WTC11 (cell line): ENCODE data around the gene KIF26A. TPM values are rescaled to one million over a fixed set of nuclear protein-coding genes. Genes with fewer than 3 reads are reported as not detected.

Experiments
- ATAC-seq: fragments of 200-7000 bp; cut with Tn5 transposase; 2 replicates; pipeline ENCODE4 v1.10.0; 2021; ENCODE audit warnings: mild to moderate bottlenecking, moderate library complexity
- CTCF ChIA-PET: fragments of 300-600 bp; sonication (Branson Sonifier 250); formaldehyde crosslinking; loops from one replicate; lab custom pipeline; 2021; ENCODE audit warnings: antibody characterized with exemption; lab: Charles Lee
- POLR2A ChIA-PET: fragments of 350-600 bp; sonication (Branson Sonifier 250); formaldehyde crosslinking; loops from one replicate; lab custom pipeline; 2021; ENCODE audit warnings: antibody characterized with exemption; lab: Charles Lee
- DNase-seq: peaks from one replicate; pipeline ENCODE4 v3.0.0; 2021; ENCODE audit warnings: low spot score
- H3K27ac Mint-ChIP-seq: 2 replicates; pipeline ENCODE4 v1.8.0; 2021; ENCODE audit warnings: mixed read lengths
- H3K27me3 Mint-ChIP-seq: 2 replicates; pipeline ENCODE4 v1.8.0; 2021; ENCODE audit warnings: low read depth, mild to moderate bottlenecking, moderate library complexity, mixed read lengths
- H3K36me3 Mint-ChIP-seq: 2 replicates; pipeline ENCODE4 v1.8.0; 2021; ENCODE audit warnings: mixed read lengths
- H3K4me1 Mint-ChIP-seq: 2 replicates; pipeline ENCODE4 v1.8.0; 2022; ENCODE audit warnings: mixed read lengths
- H3K4me3 Mint-ChIP-seq: 2 replicates; pipeline ENCODE4 v1.8.0; 2021; ENCODE audit warnings: mild to moderate bottlenecking, moderate library complexity, mixed read lengths
- H3K9me3 Mint-ChIP-seq: 2 replicates; pipeline ENCODE4 v1.8.0; 2021; ENCODE audit warnings: mixed read lengths
- ATF6 ChIP-seq: sonication (generic); formaldehyde crosslinking; IDR thresholded peaks from 2 replicates; pipeline ENCODE4 v1.8.1; 2023; ENCODE audit warnings: mild to moderate bottlenecking, missing genetic modification reagents
- E2F4 ChIP-seq: sonication (generic); formaldehyde crosslinking; IDR thresholded peaks from 2 replicates; pipeline ENCODE4 v1.8.1; 2022; ENCODE audit warnings: low read depth, mild to moderate bottlenecking, moderate library complexity, missing genetic modification reagents, borderline replicate concordance
- NFE2L1 ChIP-seq: sonication (generic); formaldehyde crosslinking; IDR thresholded peaks from 2 replicates; pipeline ENCODE4 v1.8.1; 2023; ENCODE audit warnings: missing genetic modification reagents
- NFYB ChIP-seq: sonication (generic); formaldehyde crosslinking; conservative IDR thresholded peaks from 2 replicates; pipeline ENCODE4 v1.8.0; 2022; ENCODE audit warnings: low read depth, missing genetic modification reagents
- OVOL2 ChIP-seq: fragments of 250-450 bp; sonication (Bioruptor Pico); IDR thresholded peaks from 2 replicates; pipeline ENCODE4 v1.9.0; 2021; ENCODE audit warnings: mild to moderate bottlenecking, borderline replicate concordance
- RELA ChIP-seq: sonication (generic); formaldehyde crosslinking; IDR thresholded peaks from 2 replicates; pipeline ENCODE4 v1.8.1; 2022; ENCODE audit warnings: missing genetic modification reagents, mild to moderate bottlenecking, borderline replicate concordance
- SOX15 ChIP-seq: fragments of 250-450 bp; sonication (Bioruptor Pico); IDR thresholded peaks from 2 replicates; pipeline ENCODE4 v1.9.0; 2021; ENCODE audit warnings: mild to moderate bottlenecking
- ZNF219 ChIP-seq: sonication (generic); formaldehyde crosslinking; IDR thresholded peaks from 2 replicates; pipeline ENCODE4 v1.8.0; 2023; ENCODE audit warnings: missing genetic modification reagents, mild to moderate bottlenecking, borderline replicate concordance
- ZNF232 ChIP-seq: sonication (generic); formaldehyde crosslinking; IDR thresholded peaks from 2 replicates; pipeline ENCODE4 v1.8.0; 2022; ENCODE audit warnings: mild to moderate bottlenecking, missing genetic modification reagents
- ZNF512 ChIP-seq: sonication (generic); formaldehyde crosslinking; IDR thresholded peaks from 2 replicates; pipeline ENCODE4 v1.8.1; 2022; ENCODE audit warnings: missing genetic modification reagents, borderline replicate concordance
- ZNF532 ChIP-seq: fragments of 250-450 bp; sonication (Bioruptor Pico); IDR thresholded peaks from 2 replicates; pipeline ENCODE4 v1.9.0; 2021; ENCODE audit warnings: mild to moderate bottlenecking, borderline replicate concordance
- total RNA-seq: library from RNA; stranded (reverse); gene quantifications from 3 replicates; pipeline ENCODE4 v1.2.3, GENCODE V29; 2021
- TF ChIP-seq, protein P1 (sequence below): sonication (generic); formaldehyde crosslinking; IDR thresholded peaks from 2 replicates; pipeline ENCODE4 v1.8.1; 2022; ENCODE audit warnings: low read depth, missing genetic modification reagents, borderline replicate concordance
- TF ChIP-seq, protein P2 (sequence below): fragments of 250-450 bp; sonication (Bioruptor Pico); IDR thresholded peaks from 2 replicates; pipeline ENCODE4 v1.9.0; 2021; ENCODE audit warnings: mild to moderate bottlenecking
- TF ChIP-seq, protein P3 (sequence below): sonication (generic); formaldehyde crosslinking; IDR thresholded peaks from 2 replicates; pipeline ENCODE4 v1.8.1; 2022; ENCODE audit warnings: mild to moderate bottlenecking, missing genetic modification reagents, moderate library complexity, borderline replicate concordance
- TF ChIP-seq, protein P4 (sequence below): fragments of 250-450 bp; sonication (Bioruptor Pico); IDR thresholded peaks from 2 replicates; pipeline ENCODE4 v1.9.0; 2021; ENCODE audit warnings: mild to moderate bottlenecking

KIF26A gene
- total RNA-seq, 1 experiment from 2014 or later, result 53.4 TPM

DNA sequence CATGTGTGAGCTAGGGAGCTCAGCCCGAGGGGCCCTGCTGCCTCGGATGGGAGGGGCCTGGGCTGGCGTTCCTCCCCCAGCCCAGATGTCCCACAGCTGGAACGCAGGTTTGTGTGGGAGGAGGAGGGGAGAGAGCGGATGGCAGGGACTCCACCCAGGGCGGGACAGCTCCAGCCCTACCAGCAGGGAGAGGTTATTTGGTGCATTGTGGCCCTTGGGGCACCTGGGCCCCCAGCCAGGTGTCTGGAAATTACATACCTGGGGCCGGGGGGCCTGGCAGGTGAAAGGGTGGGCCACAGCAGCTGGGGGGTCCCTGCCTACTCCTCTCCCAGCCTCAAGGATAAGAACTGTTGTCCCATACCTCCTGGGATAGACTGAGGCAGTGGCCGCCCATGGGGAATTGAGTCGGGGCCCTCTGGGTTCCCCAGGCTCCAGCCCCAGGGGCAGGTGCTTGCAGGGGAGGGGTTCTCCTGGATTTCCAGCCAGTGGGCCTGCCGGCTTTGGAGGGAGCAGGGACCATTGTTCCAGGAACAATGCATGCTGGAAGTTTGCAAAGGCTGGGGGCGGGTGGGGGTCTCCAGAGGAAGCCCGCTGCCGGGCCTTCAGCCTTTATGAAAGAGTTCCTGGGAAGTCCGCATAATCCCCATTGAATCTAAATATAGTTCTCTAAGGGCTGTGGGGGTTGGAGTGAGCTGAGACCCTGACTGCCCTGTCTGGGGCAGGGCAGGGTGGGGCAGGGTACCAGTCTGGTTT, 1.2 kb downstream of the KIF26A start:
- H3K27ac Mint-ChIP-seq, result no peak overlapping the region
- no peaks in the 10 kb centered on the region for H3K36me3 Mint-ChIP-seq
- no peaks in the 10 kb centered on the region for H3K9me3 Mint-ChIP-seq
- H3K4me1 Mint-ChIP-seq, result peaks cover 31% of the 10 kb centered on the region
- no peak for ATAC-seq
- peak; percentile 42 for DNase-seq
- ChIA-PET CTCF (interaction anchor here (0.6 to 1.0 kb wide), 4 partner anchors 10 to 424 kb away, joined by 3 to 5 read pairs (median 3); no protein-coding TSS in a partner anchor), POLR2A (no interaction called here)
- TF ChIP-seq OVOL2 (CRISPR knock-in tag), result no peak
- TF ChIP-seq NFE2L1 (CRISPR knock-in tag), result no peak
- no peak for TF ChIP-seq E2F4 (CRISPR knock-in tag)
- no peak for TF ChIP-seq ZNF512
- TF ChIP-seq ZNF232 (CRISPR knock-in tag), result no peak
- TF ChIP-seq, protein P1, sequence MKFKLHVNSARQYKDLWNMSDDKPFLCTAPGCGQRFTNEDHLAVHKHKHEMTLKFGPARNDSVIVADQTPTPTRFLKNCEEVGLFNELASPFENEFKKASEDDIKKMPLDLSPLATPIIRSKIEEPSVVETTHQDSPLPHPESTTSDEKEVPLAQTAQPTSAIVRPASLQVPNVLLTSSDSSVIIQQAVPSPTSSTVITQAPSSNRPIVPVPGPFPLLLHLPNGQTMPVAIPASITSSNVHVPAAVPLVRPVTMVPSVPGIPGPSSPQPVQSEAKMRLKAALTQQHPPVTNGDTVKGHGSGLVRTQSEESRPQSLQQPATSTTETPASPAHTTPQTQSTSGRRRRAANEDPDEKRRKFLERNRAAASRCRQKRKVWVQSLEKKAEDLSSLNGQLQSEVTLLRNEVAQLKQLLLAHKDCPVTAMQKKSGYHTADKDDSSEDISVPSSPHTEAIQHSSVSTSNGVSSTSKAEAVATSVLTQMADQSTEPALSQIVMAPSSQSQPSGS, result no peak
- TF ChIP-seq, protein P2, sequence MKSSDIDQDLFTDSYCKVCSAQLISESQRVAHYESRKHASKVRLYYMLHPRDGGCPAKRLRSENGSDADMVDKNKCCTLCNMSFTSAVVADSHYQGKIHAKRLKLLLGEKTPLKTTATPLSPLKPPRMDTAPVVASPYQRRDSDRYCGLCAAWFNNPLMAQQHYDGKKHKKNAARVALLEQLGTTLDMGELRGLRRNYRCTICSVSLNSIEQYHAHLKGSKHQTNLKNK (CRISPR knock-in tag), result no peak
- TF ChIP-seq, protein P3, sequence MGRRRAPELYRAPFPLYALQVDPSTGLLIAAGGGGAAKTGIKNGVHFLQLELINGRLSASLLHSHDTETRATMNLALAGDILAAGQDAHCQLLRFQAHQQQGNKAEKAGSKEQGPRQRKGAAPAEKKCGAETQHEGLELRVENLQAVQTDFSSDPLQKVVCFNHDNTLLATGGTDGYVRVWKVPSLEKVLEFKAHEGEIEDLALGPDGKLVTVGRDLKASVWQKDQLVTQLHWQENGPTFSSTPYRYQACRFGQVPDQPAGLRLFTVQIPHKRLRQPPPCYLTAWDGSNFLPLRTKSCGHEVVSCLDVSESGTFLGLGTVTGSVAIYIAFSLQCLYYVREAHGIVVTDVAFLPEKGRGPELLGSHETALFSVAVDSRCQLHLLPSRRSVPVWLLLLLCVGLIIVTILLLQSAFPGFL, result no peak
- TF ChIP-seq, protein P4, sequence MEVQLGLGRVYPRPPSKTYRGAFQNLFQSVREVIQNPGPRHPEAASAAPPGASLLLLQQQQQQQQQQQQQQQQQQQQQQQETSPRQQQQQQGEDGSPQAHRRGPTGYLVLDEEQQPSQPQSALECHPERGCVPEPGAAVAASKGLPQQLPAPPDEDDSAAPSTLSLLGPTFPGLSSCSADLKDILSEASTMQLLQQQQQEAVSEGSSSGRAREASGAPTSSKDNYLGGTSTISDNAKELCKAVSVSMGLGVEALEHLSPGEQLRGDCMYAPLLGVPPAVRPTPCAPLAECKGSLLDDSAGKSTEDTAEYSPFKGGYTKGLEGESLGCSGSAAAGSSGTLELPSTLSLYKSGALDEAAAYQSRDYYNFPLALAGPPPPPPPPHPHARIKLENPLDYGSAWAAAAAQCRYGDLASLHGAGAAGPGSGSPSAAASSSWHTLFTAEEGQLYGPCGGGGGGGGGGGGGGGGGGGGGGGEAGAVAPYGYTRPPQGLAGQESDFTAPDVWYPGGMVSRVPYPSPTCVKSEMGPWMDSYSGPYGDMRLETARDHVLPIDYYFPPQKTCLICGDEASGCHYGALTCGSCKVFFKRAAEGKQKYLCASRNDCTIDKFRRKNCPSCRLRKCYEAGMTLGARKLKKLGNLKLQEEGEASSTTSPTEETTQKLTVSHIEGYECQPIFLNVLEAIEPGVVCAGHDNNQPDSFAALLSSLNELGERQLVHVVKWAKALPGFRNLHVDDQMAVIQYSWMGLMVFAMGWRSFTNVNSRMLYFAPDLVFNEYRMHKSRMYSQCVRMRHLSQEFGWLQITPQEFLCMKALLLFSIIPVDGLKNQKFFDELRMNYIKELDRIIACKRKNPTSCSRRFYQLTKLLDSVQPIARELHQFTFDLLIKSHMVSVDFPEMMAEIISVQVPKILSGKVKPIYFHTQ, result no peak
- no peak for TF ChIP-seq ZNF219 (CRISPR knock-in tag)
- no peak for TF ChIP-seq SOX15 (CRISPR knock-in tag)
- no peak for TF ChIP-seq NFYB (CRISPR knock-in tag)
- TF ChIP-seq ATF6 (CRISPR knock-in tag), result no peak
- TF ChIP-seq RELA (CRISPR knock-in tag), result no peak
- TF ChIP-seq ZNF532 (CRISPR knock-in tag), result no peak
- H3K4me3 Mint-ChIP-seq, result peak overlapping the region; percentile 66
- peaks cover 25% of the 10 kb centered on the region for H3K27me3 Mint-ChIP-seq
